Hepatocyte (in vitro differentiated cells): ENCODE results near the gene GMPR. TPM values are rescaled to one million over a fixed set of nuclear protein-coding genes. Genes with fewer than 3 reads are reported as not detected.
"Not testable (repeated sequence)": the region's sequence is repeated elsewhere in the genome, so short reads cannot be mapped to it uniquely, and the experiment has no call there.

Source experiments
- DNase-seq: peaks from one replicate; pipeline ENCODE4 v3.0.0-alpha.2; 2016; ENCODE audit warnings: low spot score
- H2AFZ ChIP-seq: fragments of 200-600 bp; sonication (generic); 2 replicates; pipeline ENCODE4 v1.6.0; 2016; ENCODE audit warnings: antibody characterized with exemption, mild to moderate bottlenecking
- H3K27ac ChIP-seq: fragments of 200-600 bp; sonication (generic); 2 replicates; pipeline ENCODE4 v1.5.1; 2016; ENCODE audit warnings: mild to moderate bottlenecking
- H3K27me3 ChIP-seq: fragments of 200-600 bp; sonication (generic); 2 replicates; pipeline ENCODE4 v1.6.1; 2016
- H3K36me3 ChIP-seq: fragments of 200-600 bp; sonication (generic); replicated peaks from 2 replicates; pipeline ENCODE4 v1.5.1; 2016; ENCODE audit warnings: low read depth; ENCODE audit not compliant: insufficient read depth
- H3K4me1 ChIP-seq: fragments of 200-600 bp; sonication (generic); 2 replicates; pipeline ENCODE4 v1.5.1; 2016; ENCODE audit warnings: mild to moderate bottlenecking, moderate library complexity; ENCODE audit not compliant: insufficient read depth
- H3K4me2 ChIP-seq: fragments of 200-600 bp; sonication (generic); 2 replicates; pipeline ENCODE4 v1.6.0; 2016
- H3K4me3 ChIP-seq: fragments of 200-600 bp; sonication (generic); 2 replicates; pipeline ENCODE4 v1.5.1; 2016; ENCODE audit warnings: mild to moderate bottlenecking
- H3K79me2 ChIP-seq: fragments of 200-600 bp; sonication (generic); 2 replicates; pipeline ENCODE4 v1.6.0; 2017; ENCODE audit warnings: mild to moderate bottlenecking
- H3K9me2 ChIP-seq: fragments of 200-600 bp; sonication (generic); replicated peaks from 2 replicates; pipeline ENCODE4 v1.6.0; 2017; ENCODE audit warnings: mild to moderate bottlenecking; ENCODE audit not compliant: insufficient read depth
- H3K9me3 ChIP-seq: fragments of 200-600 bp; sonication (generic); 2 replicates; pipeline ENCODE4 v1.5.1; 2016; ENCODE audit warnings: low read depth, mild to moderate bottlenecking
- H4K20me1 ChIP-seq: fragments of 200-600 bp; sonication (generic); 2 replicates; pipeline ENCODE4 v1.6.0; 2016; ENCODE audit warnings: mild to moderate bottlenecking; ENCODE audit not compliant: insufficient read depth, poor library complexity, severe bottlenecking
- EZH2 ChIP-seq: fragments of 200-600 bp; sonication (generic); IDR thresholded peaks from 2 replicates; pipeline ENCODE4 v1.6.1; 2016; ENCODE audit warnings: antibody characterized with exemption, mild to moderate bottlenecking, borderline replicate concordance
- EZH2phosphoT487 ChIP-seq: fragments of 200-600 bp; sonication (generic); IDR thresholded peaks from one replicate; pipeline ENCODE4 v1.6.1; 2018; ENCODE audit warnings: antibody characterized with exemption, mild to moderate bottlenecking, low read depth, moderate library complexity; ENCODE audit not compliant: unreplicated experiment, severe bottlenecking
- WGBS: methylation state at CpG from one replicate; pipeline ENCODE4 v1.1.6; 2016; ENCODE audit warnings: low lambda C conversion rate; ENCODE audit errors: missing lambda C conversion rate; 5-methylcytosine and 5-hydroxymethylcytosine counted together
- polyA plus RNA-seq: library from polyadenylated mRNA; unstranded; fragments of >200 nt; fragmentation: Nextera tagmentation; extraction: Ambion mirVana; gene quantifications from 2 replicates; pipeline ENCODE4 v1.2.1, GENCODE V29; 2016
- total RNA-seq: library from RNA; depleted of rRNA; stranded (reverse); fragments of >200 nt; gene quantifications from 2 replicates; pipeline ENCODE4 v1.2.3, GENCODE V29; 2014
- TF ChIP-seq, protein P1 (sequence below): fragments of 200-600 bp; sonication (generic); IDR thresholded peaks from 2 replicates; pipeline ENCODE4 v1.5.1; 2016; ENCODE audit warnings: antibody characterized with exemption, mild to moderate bottlenecking; ENCODE audit not compliant: poor library complexity

The GMPR gene
- total and polyA plus RNA-seq, 2 experiments from 2014 or later, result 6.1 to 16.5 TPM

DNA sequence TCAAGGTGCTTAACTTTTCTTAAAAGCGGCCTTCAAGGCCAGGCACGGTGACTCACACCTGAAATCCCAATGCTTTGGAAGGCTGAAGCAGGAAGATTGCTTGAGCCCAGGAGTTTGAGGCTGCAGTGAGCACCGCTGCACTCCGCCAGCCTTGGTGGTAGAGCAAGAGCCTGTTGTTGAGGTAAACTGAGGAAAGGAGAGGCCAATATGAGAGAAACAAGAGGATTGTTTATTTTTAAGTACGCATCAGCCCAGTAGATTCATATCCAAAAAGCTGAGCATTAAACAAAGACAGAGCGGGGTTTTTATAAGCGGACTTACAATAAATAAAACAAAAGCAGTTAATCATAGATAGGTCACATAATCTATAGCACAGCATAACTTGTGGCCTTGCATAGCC, 15.0 kb upstream of the GMPR start:
- H3K4me2 ChIP-seq, result no peak overlapping the region
- no peaks in the 10 kb centered on the region for H3K9me3 ChIP-seq
- H4K20me1 ChIP-seq, result no peaks in the 10 kb centered on the region
- no peaks in the 10 kb centered on the region for H3K9me2 ChIP-seq
- H3K4me3 ChIP-seq, result no peak overlapping the region
- no peak for TF ChIP-seq EZH2phosphoT487
- no peak for TF ChIP-seq EZH2
- TF ChIP-seq, protein P1, sequence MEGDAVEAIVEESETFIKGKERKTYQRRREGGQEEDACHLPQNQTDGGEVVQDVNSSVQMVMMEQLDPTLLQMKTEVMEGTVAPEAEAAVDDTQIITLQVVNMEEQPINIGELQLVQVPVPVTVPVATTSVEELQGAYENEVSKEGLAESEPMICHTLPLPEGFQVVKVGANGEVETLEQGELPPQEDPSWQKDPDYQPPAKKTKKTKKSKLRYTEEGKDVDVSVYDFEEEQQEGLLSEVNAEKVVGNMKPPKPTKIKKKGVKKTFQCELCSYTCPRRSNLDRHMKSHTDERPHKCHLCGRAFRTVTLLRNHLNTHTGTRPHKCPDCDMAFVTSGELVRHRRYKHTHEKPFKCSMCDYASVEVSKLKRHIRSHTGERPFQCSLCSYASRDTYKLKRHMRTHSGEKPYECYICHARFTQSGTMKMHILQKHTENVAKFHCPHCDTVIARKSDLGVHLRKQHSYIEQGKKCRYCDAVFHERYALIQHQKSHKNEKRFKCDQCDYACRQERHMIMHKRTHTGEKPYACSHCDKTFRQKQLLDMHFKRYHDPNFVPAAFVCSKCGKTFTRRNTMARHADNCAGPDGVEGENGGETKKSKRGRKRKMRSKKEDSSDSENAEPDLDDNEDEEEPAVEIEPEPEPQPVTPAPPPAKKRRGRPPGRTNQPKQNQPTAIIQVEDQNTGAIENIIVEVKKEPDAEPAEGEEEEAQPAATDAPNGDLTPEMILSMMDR, result no peak
- H2AFZ ChIP-seq, result no peak overlapping the region
- H3K79me2 ChIP-seq, result no peaks in the 10 kb centered on the region
- H3K27ac ChIP-seq, result no peak overlapping the region
- H3K27me3 ChIP-seq, result no peaks in the 10 kb centered on the region
- DNase-seq, result no peak
- no peaks in the 10 kb centered on the region for H3K36me3 ChIP-seq
- no peaks in the 10 kb centered on the region for H3K4me1 ChIP-seq
- 87% methylated on average over 7 of the region's 7 CpGs for WGBS

DNA sequence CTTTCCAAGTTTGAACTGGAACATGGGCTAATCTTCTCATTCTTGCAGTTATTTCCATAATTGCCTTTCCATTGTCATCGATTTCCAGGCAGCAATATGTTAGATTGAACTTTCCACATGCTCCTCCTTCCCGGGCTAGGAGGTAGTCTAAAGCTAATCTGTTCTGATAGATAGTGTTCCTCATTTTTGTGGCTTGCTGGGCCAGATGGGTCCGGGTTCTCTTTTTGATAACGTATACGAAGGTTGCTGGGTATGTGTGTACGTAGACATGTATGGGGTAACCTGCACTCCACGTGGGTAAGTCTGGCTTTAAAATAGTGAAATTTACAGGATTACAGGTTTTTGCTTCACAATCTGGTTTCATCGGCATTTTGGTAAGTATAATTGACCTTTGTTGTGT, 14.0 kb upstream of the GMPR start:
- no peak overlapping the region for H2AFZ ChIP-seq
- WGBS, result 91% methylated on average over 8 of the region's 8 CpGs
- no peaks in the 10 kb centered on the region for H3K36me3 ChIP-seq
- H3K27ac ChIP-seq, result no peak overlapping the region
- H3K79me2 ChIP-seq, result no peaks in the 10 kb centered on the region
- no peaks in the 10 kb centered on the region for H3K9me3 ChIP-seq
- TF ChIP-seq, protein P1, result no peak
- TF ChIP-seq EZH2phosphoT487 (no peak), EZH2 (no peak)
- H3K4me3 ChIP-seq, result no peak overlapping the region
- DNase-seq, result no peak
- H3K9me2 ChIP-seq, result no peaks in the 10 kb centered on the region
- H3K27me3 ChIP-seq, result no peaks in the 10 kb centered on the region
- peaks cover 9% of the 10 kb centered on the region for H3K4me1 ChIP-seq
- H3K4me2 ChIP-seq, result no peak overlapping the region
- H4K20me1 ChIP-seq, result no peaks in the 10 kb centered on the region

DNA sequence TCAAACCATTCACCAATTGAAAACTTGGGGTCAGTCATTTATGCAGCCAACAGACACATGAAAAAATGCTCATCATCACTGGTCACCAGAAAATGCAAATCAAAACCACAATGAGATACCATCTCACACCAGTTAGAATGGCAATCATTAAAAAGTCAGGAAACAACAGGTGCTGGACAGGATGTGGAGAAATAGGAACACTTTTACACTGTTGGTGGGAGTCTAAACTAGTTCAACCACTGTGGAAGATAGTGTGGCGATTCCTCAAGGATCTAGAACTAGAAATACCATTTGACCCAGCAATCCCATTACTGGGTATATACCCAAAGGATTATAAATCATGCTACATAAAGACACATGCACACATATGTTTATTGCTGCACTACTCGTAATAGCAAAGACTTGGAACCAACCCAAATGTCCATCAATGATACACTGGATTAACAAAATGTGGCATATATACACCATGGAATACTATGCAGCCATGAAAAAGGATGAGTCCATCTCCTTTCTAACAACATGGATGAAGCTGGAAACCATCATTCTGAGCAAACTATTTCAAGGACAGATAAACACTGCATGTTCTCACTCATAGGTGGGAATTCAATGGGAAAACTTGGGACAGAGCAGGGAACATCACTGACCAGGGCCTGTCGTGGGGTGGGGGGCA, 13.2 kb upstream of the GMPR start:
- H3K27me3 ChIP-seq, H3K36me3 ChIP-seq, H3K4me2 ChIP-seq, H3K9me2 ChIP-seq, H2AFZ ChIP-seq, H4K20me1 ChIP-seq, H3K79me2 ChIP-seq, H3K9me3 ChIP-seq, H3K4me1 ChIP-seq, H3K4me3 ChIP-seq, H3K27ac ChIP-seq, DNase-seq: not testable (repeated sequence)
- 90% methylated on average over 3 of the region's 3 CpGs for WGBS

DNA sequence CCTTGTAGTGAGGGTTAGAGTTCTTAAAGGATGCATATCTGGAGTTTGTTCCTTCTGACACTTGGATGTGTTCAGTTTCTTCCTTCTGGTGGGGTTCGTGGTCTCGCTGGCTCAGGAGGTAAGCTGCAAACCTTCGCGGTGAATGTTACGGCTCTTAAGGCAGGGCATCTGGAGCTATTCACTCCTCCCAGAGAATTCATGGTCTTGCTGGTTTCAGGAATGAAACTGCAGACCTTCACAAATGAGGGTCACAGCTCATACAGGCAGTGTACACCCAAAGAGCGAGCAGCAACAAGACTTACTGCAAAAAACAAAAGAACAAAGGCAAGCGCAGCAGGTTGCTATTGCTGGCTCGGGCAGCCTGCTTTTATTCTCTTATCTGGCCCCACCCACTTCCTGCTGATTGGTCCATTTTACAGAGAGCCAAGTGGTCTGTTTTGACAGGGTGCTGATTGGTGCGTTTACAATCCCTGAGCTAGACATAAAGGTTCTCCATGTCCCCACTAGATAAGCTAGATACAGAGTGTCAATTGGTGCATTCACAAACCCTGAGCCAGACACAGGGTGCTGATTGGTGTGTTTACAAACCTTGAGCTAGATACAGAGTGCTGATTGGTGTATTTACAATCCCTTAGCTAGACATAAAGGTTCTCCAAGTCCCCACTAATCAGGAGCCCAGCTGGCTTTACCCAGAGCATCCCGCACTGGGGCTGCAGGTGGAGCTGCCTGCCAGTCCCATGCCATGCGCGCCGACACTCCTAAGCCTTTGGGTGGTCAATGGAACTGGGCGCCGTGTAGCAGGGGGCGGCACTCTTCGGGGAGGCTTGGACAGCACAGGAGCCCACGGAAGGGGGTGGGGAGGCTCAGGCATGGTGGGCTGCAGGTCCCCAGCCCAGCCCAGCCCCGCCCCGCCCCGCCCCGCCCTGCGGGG, 12.0 kb upstream of the GMPR start:
- not testable (repeated sequence) for H3K4me3 ChIP-seq, H3K4me1 ChIP-seq, H3K27me3 ChIP-seq, H3K36me3 ChIP-seq, H3K79me2 ChIP-seq, DNase-seq, H2AFZ ChIP-seq, H4K20me1 ChIP-seq, H3K27ac ChIP-seq, H3K9me2 ChIP-seq, H3K9me3 ChIP-seq, H3K4me2 ChIP-seq
- WGBS, result 75% methylated on average over 13 of the region's 23 CpGs
